ENCODE measurements around the gene IQCE.
A peak's percentile ranks its signal among the peaks of the same experiment; 100 is the strongest.

The IQCE gene, protein sequence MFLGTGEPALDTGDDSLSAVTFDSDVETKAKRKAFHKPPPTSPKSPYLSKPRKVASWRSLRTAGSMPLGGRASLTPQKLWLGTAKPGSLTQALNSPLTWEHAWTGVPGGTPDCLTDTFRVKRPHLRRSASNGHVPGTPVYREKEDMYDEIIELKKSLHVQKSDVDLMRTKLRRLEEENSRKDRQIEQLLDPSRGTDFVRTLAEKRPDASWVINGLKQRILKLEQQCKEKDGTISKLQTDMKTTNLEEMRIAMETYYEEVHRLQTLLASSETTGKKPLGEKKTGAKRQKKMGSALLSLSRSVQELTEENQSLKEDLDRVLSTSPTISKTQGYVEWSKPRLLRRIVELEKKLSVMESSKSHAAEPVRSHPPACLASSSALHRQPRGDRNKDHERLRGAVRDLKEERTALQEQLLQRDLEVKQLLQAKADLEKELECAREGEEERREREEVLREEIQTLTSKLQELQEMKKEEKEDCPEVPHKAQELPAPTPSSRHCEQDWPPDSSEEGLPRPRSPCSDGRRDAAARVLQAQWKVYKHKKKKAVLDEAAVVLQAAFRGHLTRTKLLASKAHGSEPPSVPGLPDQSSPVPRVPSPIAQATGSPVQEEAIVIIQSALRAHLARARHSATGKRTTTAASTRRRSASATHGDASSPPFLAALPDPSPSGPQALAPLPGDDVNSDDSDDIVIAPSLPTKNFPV

DNA sequence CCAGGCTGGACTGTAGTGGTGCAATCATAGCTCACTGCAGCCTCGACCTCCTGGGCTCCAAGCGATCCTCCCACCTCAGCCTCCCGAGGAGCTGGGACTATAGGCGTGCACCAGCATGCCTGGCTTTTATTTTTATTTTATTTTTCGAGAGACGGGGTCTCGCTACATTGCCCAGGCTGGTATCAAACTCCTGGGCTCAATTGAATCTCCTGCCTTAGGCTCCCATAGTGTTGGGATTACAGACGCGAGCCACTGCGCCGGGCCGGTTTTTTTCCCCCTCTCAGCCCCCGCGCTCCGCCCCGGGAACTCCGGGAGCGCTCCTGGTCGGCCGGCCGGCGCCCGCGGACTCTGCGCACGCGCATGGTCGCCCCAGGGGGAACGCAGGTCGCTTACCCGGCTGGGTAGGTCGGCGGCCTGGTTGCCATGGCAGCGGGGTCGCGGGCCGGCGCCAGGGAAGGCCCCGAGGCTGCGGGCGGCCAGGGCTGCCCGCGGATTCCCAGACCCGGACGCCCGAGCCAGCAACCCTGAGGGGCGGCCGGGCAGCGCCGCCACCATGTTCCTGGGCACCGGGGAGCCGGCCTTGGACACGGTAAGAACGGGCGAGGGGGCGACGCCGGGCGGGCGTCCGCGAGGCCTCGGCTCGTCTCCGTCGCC lies at the start of gene IQCE:
Gene IQCE, plus strand, starts transcription at position 351 of the 654 bp plus-strand sequence. Its CDS starts 203 bp downstream, at position 554.
- DNase-seq (ENCODE audit: low read depth), result peak; percentile 87

DNA sequence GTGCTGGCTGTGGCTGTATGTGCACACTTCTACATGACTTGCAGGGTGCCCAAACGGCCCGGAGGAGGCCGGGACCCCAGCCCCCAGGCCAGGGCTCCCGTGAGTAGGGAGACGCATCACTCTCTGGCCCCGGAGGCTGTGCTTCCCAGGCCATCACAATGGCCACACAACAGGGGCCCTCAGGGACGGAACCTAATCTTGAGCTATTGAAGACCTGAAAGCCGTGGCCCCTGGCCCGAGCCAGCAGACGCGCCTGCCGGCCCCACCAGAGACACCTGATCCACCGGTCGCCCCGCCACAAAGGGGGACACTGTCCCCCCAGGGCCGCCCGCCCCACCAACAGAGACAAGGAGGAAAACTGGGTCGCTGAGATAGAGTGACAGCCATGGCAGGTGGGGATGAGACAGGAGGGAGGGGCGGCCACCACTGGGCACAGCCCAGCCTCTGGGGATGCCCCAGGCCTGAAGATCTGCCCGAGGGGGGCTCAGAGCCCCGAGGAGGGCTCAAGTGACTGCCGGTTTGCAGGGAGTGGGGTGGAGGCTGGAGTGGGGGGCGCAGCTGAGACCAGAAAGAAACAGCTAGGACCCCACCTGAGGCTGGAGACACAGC lies 49.4 kb upstream of the IQCE start:
- no peak for DNase-seq (ENCODE audit: low read depth)

DNA sequence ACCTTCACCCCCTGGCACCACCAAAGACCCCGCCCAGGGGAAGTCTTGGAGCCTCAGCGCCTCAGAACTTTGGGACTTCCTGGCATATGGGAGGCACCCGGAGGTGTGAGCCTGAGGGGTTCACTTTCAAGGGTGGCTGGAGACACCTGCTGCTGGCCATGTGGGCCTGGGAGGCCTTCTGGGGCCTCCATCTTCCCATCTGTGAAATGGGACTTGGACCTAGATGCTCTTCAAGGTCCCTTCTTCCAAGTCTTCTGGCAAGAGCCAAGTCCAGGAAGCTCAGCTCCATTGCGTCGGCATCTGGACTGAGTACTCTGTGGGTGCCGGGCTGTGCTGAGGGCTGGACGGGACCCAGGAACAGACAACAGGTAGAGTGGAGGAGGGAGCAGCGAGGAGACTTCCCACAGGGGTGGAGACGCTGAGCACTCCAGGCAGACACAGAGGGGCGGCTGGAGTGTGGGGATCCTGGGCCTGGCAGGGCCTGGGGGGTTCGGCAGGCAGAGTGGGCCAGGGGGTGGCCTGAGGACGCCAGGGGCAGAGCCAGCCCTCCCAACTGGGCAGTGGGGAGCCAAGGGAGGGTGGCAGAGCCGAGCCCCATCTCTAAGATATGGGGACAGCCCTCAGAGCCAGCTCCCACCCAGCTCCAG lies 48.5 kb upstream of the IQCE start:
- DNase-seq (ENCODE audit: low read depth), result no peak

DNA sequence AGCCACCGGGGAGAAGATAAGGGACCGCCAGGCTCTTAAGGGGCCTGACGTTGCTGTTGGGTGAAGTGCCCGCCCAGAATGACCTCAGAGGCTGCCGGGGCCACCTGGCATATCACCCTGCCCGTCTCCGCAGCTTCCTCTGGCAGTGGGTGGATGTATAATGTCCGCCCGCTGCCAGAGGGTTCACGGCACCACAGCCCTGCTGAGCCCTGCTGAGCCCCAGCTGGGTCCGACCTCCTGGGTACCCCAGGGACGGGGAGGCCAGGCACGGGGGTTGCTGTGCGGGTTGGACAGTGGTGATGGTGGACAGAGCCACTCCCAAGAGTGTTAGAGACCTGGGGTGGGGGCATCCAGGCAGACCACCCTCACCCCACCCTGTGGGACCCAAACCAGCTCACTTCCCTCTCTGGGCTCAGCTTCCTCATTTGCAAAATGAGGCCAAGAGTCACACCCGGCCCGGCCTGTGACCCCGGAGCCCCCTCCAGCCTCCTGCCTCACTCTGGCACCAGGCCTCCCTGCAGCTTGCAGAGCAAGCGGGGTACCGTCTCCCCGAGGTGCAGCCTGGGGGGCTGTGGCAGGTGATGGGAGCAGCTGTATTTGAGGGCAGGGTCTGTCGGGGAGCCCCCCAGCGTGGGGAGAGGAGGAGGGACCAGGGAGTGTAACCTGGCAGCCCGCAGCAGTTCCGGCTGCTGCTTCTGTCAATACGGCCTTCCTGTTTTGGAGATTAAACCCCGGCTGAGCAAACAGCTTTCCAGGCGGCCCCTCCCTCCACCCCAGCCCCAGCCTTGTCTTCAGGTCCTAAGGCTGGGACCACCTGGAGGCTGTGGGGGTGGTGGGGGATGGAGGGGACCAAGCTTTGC lies 47.6 kb upstream of the IQCE start:
- no peak for DNase-seq (ENCODE audit: low read depth)

DNA sequence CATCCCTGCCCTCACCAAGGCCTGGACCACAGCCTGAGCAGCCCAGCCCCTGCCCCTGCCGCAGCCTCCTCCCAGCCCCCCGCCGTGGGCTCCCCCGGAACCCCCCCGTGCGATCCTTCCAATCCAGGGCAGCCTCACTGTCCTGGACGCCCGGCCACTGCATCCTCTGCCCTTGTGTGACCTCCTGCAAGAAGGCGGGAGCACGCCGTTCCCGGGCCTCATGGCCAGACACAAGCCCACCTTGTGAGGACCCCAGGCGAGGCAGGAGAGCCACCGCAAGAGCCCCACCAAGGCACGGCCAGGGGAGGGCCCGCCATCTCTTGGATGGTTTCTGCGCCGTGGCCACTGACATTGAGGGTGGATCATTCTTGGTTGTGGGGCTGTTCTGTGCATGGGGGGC lies 47.0 kb upstream of the IQCE start:
- DNase-seq (ENCODE audit: low read depth), result no peak

DNA sequence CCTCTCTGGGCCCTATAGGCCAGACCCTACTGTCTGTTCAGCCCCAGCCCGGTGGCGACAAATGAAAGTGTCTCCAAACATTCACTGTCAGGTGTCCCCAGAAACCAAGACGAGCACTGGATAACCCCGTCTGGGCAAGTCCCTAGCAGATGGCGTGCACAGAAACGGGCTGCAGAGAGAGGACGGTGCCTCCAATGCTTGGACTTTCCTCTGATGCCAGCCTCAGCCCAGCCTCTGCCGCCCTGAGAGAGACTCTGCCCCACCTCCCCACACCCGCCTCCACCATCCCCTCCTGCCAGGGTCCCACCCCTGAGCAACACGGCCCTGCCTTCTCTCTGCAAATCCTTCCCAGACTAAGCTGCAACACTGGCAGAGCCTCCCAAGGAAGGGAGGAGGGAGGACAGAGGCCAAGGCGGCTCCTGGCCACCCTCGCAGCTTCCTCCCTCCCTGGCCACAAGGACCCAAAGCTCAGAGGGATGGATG lies 46.6 kb upstream of the IQCE start:
- DNase-seq (ENCODE audit: low read depth), result no peak

DNA sequence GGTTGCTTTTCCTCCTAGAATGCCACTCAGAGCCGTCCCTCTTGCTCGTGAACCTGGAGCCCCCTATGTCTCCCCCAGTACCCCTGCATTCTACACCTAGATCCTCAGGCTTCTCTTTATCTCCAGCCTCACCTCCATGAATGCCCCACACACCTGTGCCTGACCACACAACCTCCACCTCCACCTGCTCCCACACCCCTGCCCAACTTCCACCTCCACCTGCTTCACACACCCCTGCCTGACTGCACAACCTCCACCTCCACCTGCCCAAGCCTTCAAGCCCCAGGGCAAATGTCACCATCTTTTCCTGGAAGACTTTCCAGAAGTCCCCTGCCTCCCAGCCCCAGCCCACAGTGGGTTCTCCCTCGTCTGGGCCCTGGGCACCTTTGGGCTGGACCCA lies 46.1 kb upstream of the IQCE start:
- DNase-seq (ENCODE audit: low read depth), result no peak

DNA sequence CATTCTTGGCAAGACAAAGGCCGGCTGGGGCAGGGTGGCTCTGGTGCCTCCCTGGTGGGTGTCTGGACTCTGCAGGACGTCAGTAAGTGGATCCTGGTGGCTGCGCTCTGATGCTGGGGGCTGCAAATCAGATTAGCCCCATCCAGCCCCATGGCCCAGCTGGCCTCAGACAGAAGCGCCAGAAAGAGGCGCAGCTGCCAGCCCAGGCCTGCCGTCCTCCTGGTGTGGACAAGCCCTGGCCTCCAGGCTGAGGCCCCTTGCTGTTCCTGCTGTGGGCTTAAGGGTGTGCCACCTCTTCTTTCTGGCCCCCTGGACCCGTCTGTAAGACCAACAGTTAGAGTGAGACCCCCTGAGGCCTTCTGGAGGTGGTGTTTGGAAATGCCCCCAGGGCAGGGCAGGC lies 45.1 kb upstream of the IQCE start:
- DNase-seq (ENCODE audit: low read depth), result no peak

DNA sequence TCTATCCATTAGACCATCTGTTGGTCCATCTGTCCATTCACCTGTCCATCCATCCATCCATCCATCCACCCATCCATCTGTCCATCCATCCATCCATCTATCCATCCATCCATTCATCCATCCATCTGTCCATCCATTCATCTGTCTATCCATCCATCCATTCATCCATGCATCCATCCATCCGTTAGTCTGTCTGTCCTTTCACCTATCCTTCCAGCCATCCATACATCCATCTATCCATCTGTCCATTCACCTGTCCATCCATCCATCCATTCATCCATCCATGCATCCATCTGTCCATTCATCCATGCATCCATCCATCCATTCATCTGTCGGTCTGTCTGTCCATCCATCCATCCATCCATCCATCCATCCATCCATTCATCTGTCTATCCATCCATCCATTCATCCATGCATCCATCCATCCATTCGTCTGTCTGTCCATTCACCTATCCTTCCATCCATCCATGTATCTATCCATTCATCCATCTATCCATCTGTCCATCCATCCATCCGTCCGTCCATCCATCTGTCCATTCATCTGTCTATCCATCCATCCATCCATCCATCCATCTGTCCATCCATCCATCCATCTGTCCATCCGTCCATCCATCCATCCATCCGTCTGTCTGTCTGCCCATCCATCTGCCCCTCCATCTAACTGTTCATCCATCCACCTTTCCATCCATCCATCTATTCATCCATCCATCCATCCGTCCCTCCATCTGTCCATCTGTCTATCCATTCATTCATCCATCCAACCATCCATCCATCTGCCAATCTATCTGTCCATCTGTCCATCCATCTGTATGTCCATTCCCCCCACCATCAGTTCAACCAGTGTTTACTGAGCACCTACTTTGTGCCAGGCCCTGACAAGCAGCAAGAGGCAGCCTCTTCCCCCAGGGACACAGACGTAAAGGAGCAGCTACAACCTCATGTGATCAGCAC lies 44.0 kb upstream of the IQCE start:
- no peak for DNase-seq (ENCODE audit: low read depth)

DNA sequence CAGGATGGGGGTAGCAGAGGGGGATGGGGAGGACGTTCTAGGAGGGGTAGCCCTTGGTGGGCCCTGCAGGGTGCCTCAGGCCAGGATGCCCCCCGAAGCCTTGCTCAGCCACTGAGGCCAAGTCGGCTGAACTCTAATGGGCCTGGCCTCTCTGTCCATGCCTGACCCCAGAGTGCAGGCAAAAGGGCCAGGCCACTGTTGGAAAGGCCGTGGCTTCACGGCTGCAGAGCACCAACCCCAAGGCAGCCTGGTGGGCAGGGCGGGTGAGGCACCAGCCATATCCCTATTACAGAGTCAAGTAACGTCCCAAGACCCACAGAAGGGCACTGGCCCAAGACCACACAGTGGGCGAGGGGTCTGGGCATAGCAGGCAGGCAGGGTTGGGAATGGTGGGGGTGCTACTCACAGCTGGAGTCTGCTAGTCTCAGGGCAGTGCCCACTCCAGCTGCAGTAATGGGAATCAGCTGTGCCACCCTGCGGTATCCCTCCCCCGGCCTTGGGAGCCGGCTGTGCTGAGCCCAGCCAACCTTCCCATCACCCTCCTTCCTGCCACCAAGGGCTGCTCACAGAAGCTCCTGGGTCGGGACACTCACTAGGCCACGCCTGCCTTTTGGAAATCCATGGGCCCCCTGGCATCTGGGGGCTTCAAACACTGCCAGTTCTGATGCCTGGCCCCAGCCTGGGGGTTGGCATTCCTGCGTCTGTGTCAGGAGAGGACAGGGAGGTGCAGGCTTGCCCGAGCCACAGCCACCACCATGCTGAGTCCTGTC lies 43.2 kb upstream of the IQCE start:
- DNase-seq (ENCODE audit: low read depth), result no peak

DNA sequence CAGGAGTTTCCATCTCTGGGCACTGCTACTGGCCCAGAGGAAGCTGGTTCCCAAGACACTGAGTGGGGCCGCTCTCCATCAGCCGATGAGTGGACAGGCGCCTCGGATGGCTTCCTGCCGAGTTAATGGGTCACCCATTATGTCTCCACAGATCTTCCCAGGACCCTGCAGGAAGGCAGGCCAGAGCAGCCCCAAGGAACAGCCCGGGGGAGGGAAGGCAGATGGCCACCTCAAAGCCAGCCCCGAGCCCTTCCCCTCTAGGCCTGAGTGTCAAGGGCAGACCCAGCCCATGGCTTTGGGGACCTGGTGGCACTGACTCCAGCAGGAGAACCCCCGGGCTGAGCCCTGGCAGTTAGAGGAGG lies 42.6 kb upstream of the IQCE start:
- DNase-seq (ENCODE audit: low read depth), result no peak

DNA sequence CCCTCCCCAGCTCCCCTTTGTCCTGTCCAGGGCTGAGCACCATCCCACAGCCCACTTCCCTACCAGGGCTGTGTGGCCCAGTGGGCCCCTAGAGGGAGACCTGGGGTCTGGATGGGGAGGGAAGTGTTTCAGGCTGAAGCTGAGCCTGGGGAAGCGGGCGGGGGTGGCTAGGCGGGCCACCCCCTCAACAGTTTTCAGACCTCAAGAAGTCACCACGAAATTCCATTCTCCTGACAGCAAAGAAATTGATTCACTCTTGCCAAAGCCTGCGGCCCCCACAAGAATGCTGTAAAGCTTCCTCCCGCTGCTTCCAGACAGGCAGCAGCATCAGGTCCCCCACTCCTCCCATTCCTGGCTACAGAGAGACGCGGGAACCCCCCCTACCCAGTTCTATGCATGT lies 41.8 kb upstream of the IQCE start:
- DNase-seq (ENCODE audit: low read depth), result no peak

DNA sequence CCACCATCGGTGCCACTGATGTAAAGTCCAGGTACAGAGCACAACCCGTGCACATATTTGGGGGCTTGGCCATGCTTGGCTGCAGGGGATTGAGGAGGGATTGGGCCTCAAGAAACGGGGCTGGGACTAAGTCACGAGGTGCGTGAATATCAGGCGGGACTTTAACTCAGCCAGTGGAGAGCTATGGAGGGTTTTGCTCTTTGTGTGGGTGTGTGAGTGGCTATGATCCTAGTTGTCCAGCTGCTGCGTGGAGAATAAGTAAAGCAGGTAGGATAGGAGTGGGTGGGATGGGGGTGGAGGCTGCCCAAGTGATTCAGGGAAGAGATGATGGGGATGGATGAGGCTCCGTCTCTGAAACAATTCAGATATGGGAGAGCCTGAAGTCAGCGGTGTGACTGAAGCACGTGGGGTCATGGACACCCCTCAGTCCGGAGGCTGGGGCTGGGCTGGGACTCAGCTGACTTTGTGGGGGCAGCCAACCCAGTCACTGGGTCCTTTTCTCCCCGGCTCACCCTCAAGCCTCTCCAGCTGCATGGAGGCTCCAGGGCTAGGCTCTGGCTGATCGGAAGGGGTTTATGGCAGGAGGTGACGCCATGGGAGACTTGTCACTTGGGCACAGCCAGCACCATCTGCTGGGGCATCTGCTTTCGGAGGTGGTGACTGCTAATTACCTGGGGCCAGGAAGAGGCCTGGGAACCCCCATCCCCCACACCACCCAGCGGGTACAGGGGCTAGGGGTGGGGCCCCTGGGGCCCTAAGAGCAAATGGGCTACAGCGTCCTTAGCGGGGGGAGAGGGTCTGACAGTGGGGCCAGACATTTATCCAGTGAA lies 40.9 kb upstream of the IQCE start:
- DNase-seq (ENCODE audit: low read depth), result no peak

DNA sequence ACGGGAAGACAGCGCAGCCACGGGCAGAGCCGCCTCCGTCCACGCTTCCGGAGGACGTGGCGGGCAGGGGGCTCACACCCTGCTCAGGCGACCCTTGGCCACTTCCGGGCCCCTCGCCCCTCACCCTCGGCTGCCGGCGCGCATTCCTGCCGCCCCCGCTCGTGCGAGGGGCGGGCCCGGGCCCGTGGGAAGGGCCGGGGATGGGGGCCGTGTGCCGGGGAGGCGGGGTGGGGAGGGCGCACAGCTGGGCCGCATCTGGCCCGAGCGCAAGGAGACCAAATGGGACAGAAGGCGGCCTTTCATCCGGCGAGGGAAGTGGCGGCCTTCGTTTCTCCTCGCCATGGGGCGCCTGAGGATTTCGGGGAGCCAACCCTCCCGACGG lies 40.1 kb upstream of the IQCE start:
- DNase-seq (ENCODE audit: low read depth), result no peak

DNA sequence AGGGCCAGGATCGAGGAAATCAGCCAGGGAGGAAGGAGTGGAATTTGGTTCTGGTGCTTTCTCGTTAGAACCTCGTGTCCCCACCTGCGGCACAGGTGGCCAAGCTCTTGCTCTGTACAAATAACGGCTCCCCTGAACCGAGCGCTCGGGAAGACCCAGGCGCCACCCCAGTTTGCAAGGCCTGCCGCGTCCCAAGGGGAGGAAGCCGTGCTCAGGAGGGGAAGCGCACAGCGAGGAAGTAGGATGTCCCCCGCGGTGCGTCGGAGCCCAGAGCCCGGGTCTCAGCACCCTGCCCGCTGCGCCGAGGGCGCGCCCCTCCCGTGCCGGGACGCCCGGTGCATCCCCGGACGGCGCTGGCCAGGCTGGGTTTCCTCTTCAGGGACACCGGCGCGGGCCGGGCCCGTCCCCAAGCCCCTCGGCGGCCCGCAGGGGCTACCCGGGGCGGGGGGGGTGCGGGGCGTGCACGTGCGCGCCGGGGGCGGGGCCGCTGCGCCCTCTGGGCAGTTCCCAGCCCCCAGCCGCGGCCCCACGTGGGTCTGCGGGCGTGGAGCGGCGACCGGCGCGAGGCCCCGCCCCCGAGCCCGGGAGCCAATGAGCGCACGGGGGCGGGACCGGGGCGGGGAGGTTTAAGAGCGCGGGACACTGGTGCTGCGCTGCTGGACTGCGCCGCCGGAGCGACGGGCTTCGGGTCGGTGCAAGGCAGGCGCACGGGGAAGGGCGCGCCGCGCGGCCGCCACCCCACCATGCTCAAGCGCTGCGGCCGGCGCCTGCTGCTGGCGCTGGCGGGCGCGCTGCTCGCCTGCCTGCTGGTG lies 39.5 kb upstream of the IQCE start, which contains the start of gene LFNG:
Gene LFNG, plus strand, starts transcription at position 656 of the 812 bp plus-strand sequence. Its CDS starts 88 bp downstream, at position 744.
- peak; percentile 79 for DNase-seq (ENCODE audit: low read depth)

DNA sequence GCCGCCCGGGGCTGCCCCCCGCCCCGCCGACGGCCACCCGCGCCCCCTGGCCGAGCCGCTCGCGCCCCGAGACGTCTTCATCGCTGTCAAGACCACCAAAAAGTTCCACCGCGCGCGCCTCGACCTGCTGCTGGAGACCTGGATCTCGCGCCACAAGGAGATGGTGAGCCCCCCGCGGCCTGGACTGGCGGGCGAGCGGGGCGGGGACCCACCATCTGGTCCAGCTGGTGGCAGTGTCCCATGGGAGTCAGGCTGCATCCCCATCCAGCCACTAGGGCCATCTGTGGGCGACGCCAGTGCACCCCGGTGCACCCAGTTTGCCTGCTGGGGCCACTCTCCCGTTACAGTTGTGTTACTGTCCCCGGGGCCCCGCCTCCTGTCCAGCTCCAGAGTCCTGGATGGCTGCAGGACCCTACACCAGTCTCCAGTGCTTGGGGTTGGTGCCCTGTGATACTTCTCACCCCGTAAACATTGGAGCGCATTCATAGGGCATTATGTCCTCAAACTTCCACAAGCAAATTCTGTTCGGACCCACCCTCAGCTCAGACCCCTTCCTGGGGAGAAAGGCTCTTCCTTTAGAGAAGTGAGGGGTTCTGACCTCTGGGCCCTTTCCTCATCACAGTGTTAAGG lies 38.5 kb upstream of the IQCE start:
- no peak for DNase-seq (ENCODE audit: low read depth)

All from activated T-helper 9 cell treated with anti-CD3 and anti-CD28 coated beads, Interleukin-2, amount 50 U/mL, for 16 hours (primary cell).